GM12891 (cell line): ENCODE measurements around the gene EXPH5.

ENCODE experiments used
- DNase-seq: peaks from one replicate; pipeline ENCODE4 v3.0.0; 2011; ENCODE audit warnings: low spot score; ENCODE audit not compliant: insufficient read length
- FAIRE-seq: peaks from 2 replicates; lab custom pipeline; 2011; peaks lifted over from hg19 to GRCh38; lab: Jason Lieb, UNC
- PAX5 ChIP-seq: IDR thresholded peaks from 2 replicates; pipeline ENCODE4 v1.6.1; 2011; ENCODE audit warnings: low read length, moderate library complexity, mild to moderate bottlenecking; ENCODE audit not compliant: insufficient read depth, severe bottlenecking
- POLR2A ChIP-seq: IDR thresholded peaks from 2 replicates; pipeline ENCODE4 v1.6.1; 2011; ENCODE audit warnings: low read depth, low read length, control low read depth
- POLR2AphosphoS5 ChIP-seq: IDR thresholded peaks from 2 replicates; pipeline ENCODE4 v1.6.1; 2011; ENCODE audit warnings: low read depth, low read length, control low read depth
- POU2F2 ChIP-seq: IDR thresholded peaks from 2 replicates; pipeline ENCODE4 v1.6.1; 2011; ENCODE audit warnings: low read depth, mild to moderate bottlenecking, control low read depth, low read length, moderate library complexity
- SPI1 ChIP-seq: IDR thresholded peaks from 2 replicates; pipeline ENCODE4 v1.6.1; 2011; ENCODE audit warnings: low read depth, low read length, control low read depth
- TAF1 ChIP-seq: IDR thresholded peaks from 2 replicates; pipeline ENCODE4 v1.6.1; 2011; ENCODE audit warnings: low read depth, low read length, control low read depth

Gene EXPH5

DNA sequence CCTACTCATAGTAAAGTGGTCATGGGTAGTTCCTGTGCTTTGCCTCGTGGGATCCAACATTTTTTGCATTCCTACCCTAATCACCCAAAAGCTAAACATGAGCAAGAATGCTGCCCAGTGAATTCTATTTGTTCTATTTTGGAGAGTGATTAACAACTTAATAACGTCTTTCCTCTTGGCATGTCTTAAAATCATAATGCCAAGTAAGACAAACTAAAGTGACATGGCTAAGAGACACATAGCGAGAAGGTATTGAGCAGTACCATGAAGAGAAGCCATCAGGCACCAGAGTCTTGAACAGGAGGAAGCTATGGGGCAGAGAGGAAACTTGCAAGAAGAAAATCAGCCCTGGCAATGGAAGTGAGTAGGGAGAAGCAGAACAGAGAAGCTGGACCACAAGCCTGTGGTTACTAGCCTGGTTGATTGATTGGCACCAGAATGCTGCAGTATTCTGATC, 32.0 kb downstream of the EXPH5 start:
- TF ChIP-seq TAF1, result no peak
- TF ChIP-seq PAX5, result no peak
- TF ChIP-seq POLR2A, result no peak
- TF ChIP-seq POU2F2, result no peak
- DNase-seq, result no peak
- peak; percentile 64 for FAIRE-seq

- no peak for FAIRE-seq
- no peak for TF ChIP-seq POLR2AphosphoS5
- TF ChIP-seq POU2F2, result no peak
- no peak for TF ChIP-seq TAF1
These were observed 33.7 kb downstream of the EXPH5 start for GRCh38 chr11:108559904-108560303.

DNA sequence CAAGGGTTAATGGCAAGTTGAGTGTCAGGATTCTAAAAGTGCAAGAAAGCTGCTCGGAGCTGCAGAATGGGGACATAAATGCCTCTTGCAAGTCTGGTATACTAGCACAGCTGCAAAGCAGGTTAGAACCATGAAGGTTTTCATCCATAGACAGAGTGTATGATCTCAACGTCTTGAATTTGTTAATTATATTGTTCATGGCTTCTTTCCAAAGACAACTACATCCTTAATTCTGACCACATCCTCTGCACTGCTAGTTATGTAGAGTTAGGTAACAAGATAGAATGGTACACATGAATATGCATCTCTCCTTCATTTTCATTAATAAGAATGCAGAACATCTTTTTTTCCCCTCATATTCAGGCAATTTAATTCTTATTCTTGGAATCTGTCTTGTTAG, 34.2 kb downstream of the EXPH5 start:
- DNase-seq (no peak), FAIRE-seq (no peak)
- TF ChIP-seq SPI1, result no peak
- no peak for TF ChIP-seq POU2F2
- no peak for TF ChIP-seq TAF1

More at GRCh38 chr11:108559904-108560303, 33.7 kb downstream of the EXPH5 start:
- DNase-seq, result no peak

DNA sequence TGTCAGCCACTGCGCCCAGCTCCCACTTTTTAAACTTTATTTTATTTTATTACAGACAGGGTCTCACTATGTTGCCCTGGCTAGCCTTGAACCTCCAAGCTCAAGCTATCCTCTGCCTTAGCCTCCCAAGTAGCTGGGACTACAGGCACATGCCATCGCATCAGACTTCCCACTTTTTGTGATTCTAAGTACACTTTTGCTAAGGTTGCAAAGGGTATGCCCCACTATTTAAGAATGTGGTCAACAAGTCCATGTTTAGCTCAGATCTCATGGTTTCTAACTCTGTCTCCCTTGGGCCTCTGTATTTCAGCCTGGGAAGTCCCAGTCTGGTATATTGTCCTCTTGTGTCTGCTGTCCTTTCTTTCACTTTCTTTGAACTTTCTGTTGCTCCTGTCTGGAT, 35.3 kb downstream of the EXPH5 start:
- FAIRE-seq, result peak; percentile 78
- TF ChIP-seq POLR2AphosphoS5 (no peak), SPI1 (peak; percentile 25; the same call in 1 of the 2 replicates)
- DNase-seq, result no peak

GRCh38 chr11:108556019-108556418, 37.5 kb downstream of the EXPH5 start:
- FAIRE-seq (no peak), DNase-seq (no peak)
- no peak for TF ChIP-seq POU2F2
- no peak for TF ChIP-seq TAF1
- no peak for TF ChIP-seq PAX5
- TF ChIP-seq POLR2AphosphoS5, result no peak
- TF ChIP-seq POLR2A, result no peak
- TF ChIP-seq SPI1, result no peak

DNA sequence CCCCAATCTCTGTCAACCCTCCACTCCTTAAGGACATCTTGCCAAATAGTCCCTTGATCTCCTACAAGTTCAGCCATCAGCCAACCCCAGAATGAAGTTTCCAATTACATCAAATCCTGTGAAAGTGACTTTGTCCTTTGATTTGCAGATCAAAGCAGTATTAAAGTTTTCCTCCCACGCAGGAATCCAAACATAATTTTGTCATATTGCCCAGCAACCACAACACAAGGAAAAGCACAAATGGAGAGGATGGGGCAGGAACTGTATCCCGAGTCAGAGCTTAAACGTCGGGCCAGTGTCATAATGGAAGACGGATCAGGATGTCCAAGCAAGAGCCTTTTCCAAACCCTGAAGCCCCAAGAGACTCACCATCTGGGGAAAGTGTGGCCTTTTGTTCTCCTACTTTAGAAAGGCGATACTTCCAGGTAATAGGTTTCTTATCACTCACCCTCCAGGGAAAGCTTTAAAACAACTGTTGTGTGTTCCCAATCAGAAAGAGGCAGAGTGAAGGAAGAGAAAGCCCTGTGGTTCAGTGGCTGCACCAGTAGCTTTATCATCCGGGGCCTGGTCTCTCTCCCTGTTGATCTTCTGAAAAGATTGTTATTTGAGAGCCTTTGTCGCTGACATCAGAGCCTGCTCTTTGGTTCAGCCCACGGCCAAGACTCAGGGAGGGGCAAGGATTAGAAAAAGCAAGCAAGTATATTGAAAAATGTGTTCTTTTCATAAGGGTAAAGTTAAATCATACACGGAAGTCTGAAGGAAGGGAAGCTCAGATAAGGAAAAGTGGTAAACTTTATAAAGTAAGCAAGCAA, 41.7 kb downstream of the EXPH5 start:
- FAIRE-seq (no peak), DNase-seq (no peak)
- TF ChIP-seq SPI1 (no peak), TAF1 (no peak), PAX5 (no peak), POLR2AphosphoS5 (no peak), POLR2A (no peak)

GRCh38 chr11:108549319-108549885, 44.2 kb downstream of the EXPH5 start:
- DNase-seq, result no peak
- TF ChIP-seq TAF1, result no peak
- no peak for TF ChIP-seq PAX5
- no peak for TF ChIP-seq POLR2AphosphoS5
- TF ChIP-seq POU2F2, result no peak
- no peak for TF ChIP-seq SPI1
- no peak for TF ChIP-seq POLR2A
- no peak for FAIRE-seq

DNA sequence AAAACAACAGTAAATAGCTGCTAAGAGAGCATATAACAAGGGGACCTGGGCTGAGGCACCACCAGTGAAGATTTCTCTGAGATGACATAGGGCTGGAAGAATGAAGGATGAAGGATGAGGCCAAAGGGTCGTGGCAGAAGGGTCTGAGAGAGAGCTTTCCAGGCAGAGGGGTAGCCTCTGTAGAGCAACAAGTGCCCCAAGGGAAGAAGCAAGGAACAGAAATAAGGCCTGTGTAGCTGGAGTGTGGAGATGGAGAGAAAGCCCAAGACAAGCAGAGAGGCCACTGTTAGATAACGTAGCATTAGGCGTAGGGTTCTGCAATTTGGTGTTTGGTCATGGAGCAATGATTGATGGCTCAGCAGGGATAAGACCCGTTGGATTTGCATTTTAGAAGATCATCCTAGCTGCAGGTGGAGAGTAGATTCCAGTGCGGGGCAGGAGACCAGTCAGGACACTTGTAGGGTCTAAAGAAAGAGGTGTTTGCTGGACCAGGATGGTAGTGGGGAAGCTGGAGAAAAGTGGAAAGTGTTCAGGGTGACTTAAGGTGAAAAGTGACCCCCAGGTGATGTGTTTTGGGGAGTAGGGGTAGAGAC, 47.6 kb downstream of the EXPH5 start:
- FAIRE-seq (no peak), DNase-seq (no peak)
- no peak for TF ChIP-seq POLR2AphosphoS5
- no peak for TF ChIP-seq POLR2A
- no peak for TF ChIP-seq PAX5
- TF ChIP-seq SPI1, result no peak
- no peak for TF ChIP-seq POU2F2
- no peak for TF ChIP-seq TAF1

GRCh38 chr11:108543316-108543964, 50.1 kb downstream of the EXPH5 start:
- FAIRE-seq (no peak), DNase-seq (no peak)
- TF ChIP-seq POLR2A (no peak), TAF1 (no peak), POLR2AphosphoS5 (no peak), POU2F2 (no peak), PAX5 (no peak), SPI1 (no peak)

DNA sequence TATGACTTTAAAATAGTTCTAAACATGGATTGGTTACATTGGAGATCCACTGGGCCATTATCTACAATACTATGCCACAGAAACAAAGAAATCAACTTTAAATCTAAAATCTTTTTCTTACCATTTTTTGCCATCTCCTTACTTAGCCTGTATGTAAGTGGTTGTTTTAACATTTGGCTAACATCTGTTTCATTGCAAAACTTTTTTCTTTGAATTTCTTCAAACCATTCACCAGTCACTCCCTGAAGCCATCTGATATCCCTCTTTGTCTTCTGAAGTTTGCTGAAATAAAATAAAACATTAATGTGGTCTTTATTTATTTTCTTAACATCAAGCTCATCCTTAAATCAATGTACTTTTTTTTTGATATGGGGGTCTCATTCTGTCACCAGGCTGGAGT, 52.0 kb downstream of the EXPH5 start:
- DNase-seq, result no peak
- TF ChIP-seq SPI1 (no peak), PAX5 (no peak), POLR2AphosphoS5 (no peak), TAF1 (no peak), POU2F2 (no peak), POLR2A (no peak)
- no peak for FAIRE-seq
